ENCODE results near the gene TBC1D10A. TPM values are rescaled to one million over a fixed set of nuclear protein-coding genes. Genes with fewer than 3 reads are reported as not detected.

The TBC1D10A gene
- total RNA-seq, 1 donor from 2014 or later: 29.6 TPM

- Histone ChIP-seq H3K27ac (peak within 1 kb of the TSS; percentile 100), H3K4me1 (peaks cover 32% of the 10 kb centered on the region), H3K9me3 (no peaks in the 10 kb centered on the region), H3K4me3 (peak within 1 kb of the TSS; percentile 99), H3K27me3 (no peaks in the 10 kb centered on the region), H3K36me3 (peaks cover 15% of the 10 kb centered on the region)
- intact Hi-C loops (cut with DNase I): no loop called here
- ATAC-seq: peak; percentile 98
- TF ChIP-seq CTCF (IDR thresholded peaks at IDR 0.05): no peak
- peak; percentile 96 for DNase-seq
Measured at GRCh38 chr22:30356449-30357235, 29.9 kb upstream of the TBC1D10A start, which contains the start of the genes CCDC157 and SF3A1. Gene CCDC157, plus strand, starts transcription at chr22:30357007. Its CDS starts 8,994 bp downstream, at chr22:30366001. Gene SF3A1, minus strand, starts transcription at chr22:30356894. Its CDS starts 102 bp downstream, at chr22:30356792.

GRCh38 chr22:30354644-30355043 is 27.9 kb upstream of the TBC1D10A start:
- TF ChIP-seq CTCF (IDR thresholded peaks at IDR 0.05): no peak
- DNase-seq (no peak), ATAC-seq (no peak)
- Histone ChIP-seq H3K4me3 (peak overlapping the region; percentile 99), H3K9me3 (no peaks in the 10 kb centered on the region), H3K4me1 (peaks cover 35% of the 10 kb centered on the region), H3K36me3 (peaks cover 35% of the 10 kb centered on the region), H3K27me3 (no peaks in the 10 kb centered on the region), H3K27ac (no peak overlapping the region)
- intact Hi-C loops (cut with DNase I): no loop called here

- no peaks in the 10 kb centered on the region for H3K9me3 ChIP-seq
- peaks cover 69% of the 10 kb centered on the region for H3K36me3 ChIP-seq
- ATAC-seq: no peak
- H3K27ac ChIP-seq: peak overlapping the region; percentile 3
- no peaks in the 10 kb centered on the region for H3K27me3 ChIP-seq
- no peak overlapping the region for H3K4me3 ChIP-seq
- TF ChIP-seq CTCF (IDR thresholded peaks at IDR 0.05): no peak
- DNase-seq: no peak
- H3K4me1 ChIP-seq: peaks cover 47% of the 10 kb centered on the region
- intact Hi-C loops (cut with DNase I): no loop called here
Measured at GRCh38 chr22:30351226-30351625, 24.5 kb upstream of the TBC1D10A start.

GRCh38 chr22:30348809-30349208 is 22.1 kb upstream of the TBC1D10A start:
- TF ChIP-seq CTCF (IDR thresholded peaks at IDR 0.05): no peak
- peaks cover 93% of the 10 kb centered on the region for H3K36me3 ChIP-seq
- no peak overlapping the region for H3K4me3 ChIP-seq
- ATAC-seq (no peak), DNase-seq (no peak)
- intact Hi-C loops (cut with DNase I): no loop called here
- H3K9me3 ChIP-seq: no peaks in the 10 kb centered on the region
- no peaks in the 10 kb centered on the region for H3K27me3 ChIP-seq
- peaks cover 29% of the 10 kb centered on the region for H3K4me1 ChIP-seq
- H3K27ac ChIP-seq: peak overlapping the region; percentile 34

- Histone ChIP-seq H3K4me3 (no peak overlapping the region), H3K9me3 (no peaks in the 10 kb centered on the region), H3K27ac (peak overlapping the region; percentile 34), H3K4me1 (peaks cover 27% of the 10 kb centered on the region), H3K36me3 (peaks cover 97% of the 10 kb centered on the region), H3K27me3 (no peaks in the 10 kb centered on the region)
- DNase-seq (no peak), ATAC-seq (no peak)
- TF ChIP-seq CTCF (IDR thresholded peaks at IDR 0.05): no peak
- intact Hi-C loops (cut with DNase I): no loop called here
Measured at GRCh38 chr22:30348404-30348803, 21.7 kb upstream of the TBC1D10A start.

Data from upper lobe of right lung (tissue), 1 donor.